ENCODE results near the gene YES1.

Gene YES1

GRCh38 chr18:827093-827677 lies 15.1 kb upstream of the YES1 start:
- no peak for TF ChIP-seq CTCF (IDR thresholded peaks at IDR 0.05)
- no peak overlapping the region for H3K27ac ChIP-seq
- H3K9ac ChIP-seq = no peak overlapping the region
- no peak overlapping the region for H3K4me2 ChIP-seq (ENCODE audit: low read length)
- H3K27me3 ChIP-seq (ENCODE audit: control insufficient read depth, insufficient read depth, low read length) = no peaks in the 10 kb centered on the region
- no peaks in the 10 kb centered on the region for H3K79me2 ChIP-seq
- H3K36me3 ChIP-seq (ENCODE audit: control insufficient read depth, insufficient read depth, low read length) = no peaks in the 10 kb centered on the region
- no peaks in the 10 kb centered on the region for H3K9me3 ChIP-seq (ENCODE audit: control insufficient read depth, low read length)
- no peak overlapping the region for H2AFZ ChIP-seq
- no peaks in the 10 kb centered on the region for H3K4me1 ChIP-seq
- H3K4me3 ChIP-seq (ENCODE audit: low read depth, low read length) = no peak overlapping the region

- Histone ChIP-seq H3K36me3 (ENCODE audit: control insufficient read depth, insufficient read depth, low read length) (no peaks in the 10 kb centered on the region), H3K27me3 (ENCODE audit: control insufficient read depth, insufficient read depth, low read length) (no peaks in the 10 kb centered on the region), H3K4me2 (ENCODE audit: low read length) (no peak overlapping the region), H2AFZ (no peak overlapping the region), H3K79me2 (no peaks in the 10 kb centered on the region), H3K27ac (no peak overlapping the region), H3K4me1 (no peaks in the 10 kb centered on the region), H3K9me3 (ENCODE audit: control insufficient read depth, low read length) (no peaks in the 10 kb centered on the region), H3K4me3 (ENCODE audit: low read depth, low read length) (no peak overlapping the region), H3K9ac (no peak overlapping the region)
- no peak for TF ChIP-seq CTCF (IDR thresholded peaks at IDR 0.05)
Measured at GRCh38 chr18:825891-826585, 14.0 kb upstream of the YES1 start.

GRCh38 chr18:824179-824578 lies 12.1 kb upstream of the YES1 start:
- no peaks in the 10 kb centered on the region for H3K9me3 ChIP-seq (ENCODE audit: control insufficient read depth, low read length)
- no peak overlapping the region for H2AFZ ChIP-seq
- no peaks in the 10 kb centered on the region for H3K4me1 ChIP-seq
- no peak for TF ChIP-seq CTCF (IDR thresholded peaks at IDR 0.05)
- H3K27me3 ChIP-seq (ENCODE audit: control insufficient read depth, insufficient read depth, low read length) = no peaks in the 10 kb centered on the region
- no peak overlapping the region for H3K4me3 ChIP-seq (ENCODE audit: low read depth, low read length)
- H3K4me2 ChIP-seq (ENCODE audit: low read length) = no peak overlapping the region
- no peak overlapping the region for H3K9ac ChIP-seq
- H3K36me3 ChIP-seq (ENCODE audit: control insufficient read depth, insufficient read depth, low read length) = no peaks in the 10 kb centered on the region
- no peaks in the 10 kb centered on the region for H3K79me2 ChIP-seq
- H3K27ac ChIP-seq = no peak overlapping the region

- Histone ChIP-seq H3K36me3 (ENCODE audit: control insufficient read depth, insufficient read depth, low read length) (no peaks in the 10 kb centered on the region), H3K27me3 (ENCODE audit: control insufficient read depth, insufficient read depth, low read length) (no peaks in the 10 kb centered on the region), H3K9ac (no peak overlapping the region), H3K9me3 (ENCODE audit: control insufficient read depth, low read length) (no peaks in the 10 kb centered on the region), H2AFZ (no peak overlapping the region), H3K27ac (no peak overlapping the region), H3K4me3 (ENCODE audit: low read depth, low read length) (no peak overlapping the region), H3K4me2 (ENCODE audit: low read length) (no peak overlapping the region), H3K4me1 (no peaks in the 10 kb centered on the region), H3K79me2 (no peaks in the 10 kb centered on the region)
- TF ChIP-seq CTCF (IDR thresholded peaks at IDR 0.05) = no peak
Measured at GRCh38 chr18:820591-821165, 8.6 kb upstream of the YES1 start.
